Mesenchymal stem cell (in vitro differentiated cells and primary cell): ENCODE results near the gene HNRNPUL2.
A peak's percentile ranks its signal among the peaks of the same experiment; 100 is the strongest.

Source experiments
- DNase-seq: peaks from one replicate; pipeline ENCODE4 v3.0.0-alpha.2; 2013
- H2AFZ ChIP-seq: one replicate; pipeline ENCODE4 v1.6.1; 2013; ENCODE audit warnings: low read depth, mild to moderate bottlenecking, control low read depth, inconsistent platforms, low read length, moderate library complexity
- H2AK5ac ChIP-seq: 2 replicates; pipeline ENCODE4 v1.6.1; 2013; ENCODE audit warnings: low read length, moderate library complexity, mild to moderate bottlenecking, inconsistent platforms; ENCODE audit not compliant: severe bottlenecking
- H2BK120ac ChIP-seq: one replicate; pipeline ENCODE4 v1.6.1; 2013; ENCODE audit warnings: low read depth, mild to moderate bottlenecking, inconsistent platforms, low read length, moderate library complexity
- H2BK12ac ChIP-seq, 2 experiments: one replicate each; pipeline ENCODE4 v1.6.1; 2013; ENCODE audit warnings: inconsistent platforms in 2 of 2, low read length in 2 of 2, mild to moderate bottlenecking in 2 of 2, moderate library complexity in 2 of 2, control low read depth in 1 of 2
- H2BK15ac ChIP-seq: one replicate; pipeline ENCODE4 v1.6.1; 2013; ENCODE audit warnings: mild to moderate bottlenecking, low read depth, inconsistent platforms; ENCODE audit not compliant: poor library complexity, severe bottlenecking
- H2BK5ac ChIP-seq: 2 replicates; pipeline ENCODE4 v1.6.1; 2013; ENCODE audit warnings: low read depth, mild to moderate bottlenecking, low read length, control low read depth, inconsistent platforms; ENCODE audit not compliant: poor library complexity, severe bottlenecking
- H3K14ac ChIP-seq, 2 experiments: one replicate each; pipeline ENCODE4 v1.6.1; 2013; ENCODE audit warnings: inconsistent platforms in 2 of 2, low read length in 2 of 2, control low read depth in 1 of 2, mild to moderate bottlenecking in 1 of 2, moderate library complexity in 1 of 2
- H3K18ac ChIP-seq, 2 experiments: one replicate each; pipeline ENCODE4 v1.6.1; 2013; ENCODE audit warnings: inconsistent platforms in 2 of 2, low read length in 2 of 2, control low read depth in 1 of 2, low read depth in 1 of 2, mild to moderate bottlenecking in 1 of 2
- H3K23ac ChIP-seq, 2 experiments: one replicate each; pipeline ENCODE4 v1.6.1; 2013; ENCODE audit warnings: inconsistent platforms in 2 of 2, low read length in 2 of 2, mild to moderate bottlenecking in 2 of 2, moderate library complexity in 2 of 2, control low read depth in 1 of 2
- H3K27ac ChIP-seq: 2 replicates; pipeline ENCODE4 v1.5.1; 2013; ENCODE audit warnings: mild to moderate bottlenecking, moderate library complexity, low read length, control low read depth, inconsistent platforms; ENCODE audit not compliant: poor library complexity, severe bottlenecking
- H3K27me3 ChIP-seq, 2 experiments: 2 replicates each; pipeline versions ENCODE4 v1.6.1 to v1.7.0; 2013; ENCODE audit warnings: low read length in 2 of 2, mild to moderate bottlenecking in 2 of 2, moderate library complexity in 2 of 2, control low read depth in 1 of 2, inconsistent platforms in 1 of 2; ENCODE audit not compliant: control insufficient read depth in 1 of 2, insufficient read depth in 1 of 2
- H3K36me3 ChIP-seq, 2 experiments: 2 replicates each; pipeline versions ENCODE4 v1.6.1 to v1.7.0; 2013; ENCODE audit warnings: low read length in 2 of 2, control low read depth in 1 of 2, inconsistent platforms in 1 of 2, low read depth in 1 of 2, mild to moderate bottlenecking in 1 of 2; ENCODE audit not compliant: insufficient read depth in 2 of 2, control insufficient read depth in 1 of 2
- H3K4ac ChIP-seq, 2 experiments: one replicate each; pipeline ENCODE4 v1.6.1; 2013; ENCODE audit warnings: inconsistent platforms in 2 of 2, low read length in 2 of 2, mild to moderate bottlenecking in 2 of 2, moderate library complexity in 2 of 2, control low read depth in 1 of 2, low read depth in 1 of 2
- H3K4me1 ChIP-seq: 2 replicates; pipeline ENCODE4 v1.6.1; 2013; ENCODE audit warnings: low read depth, low read length, control low read depth; ENCODE audit not compliant: control insufficient read depth, insufficient read depth
- H3K4me2 ChIP-seq: 2 replicates; pipeline ENCODE4 v1.6.1; 2013; ENCODE audit warnings: low read length, mild to moderate bottlenecking, inconsistent platforms; ENCODE audit not compliant: poor library complexity, severe bottlenecking
- H3K4me3 ChIP-seq, 2 experiments: 2 replicates each; pipeline versions ENCODE4 v1.5.1 to v1.7.0; 2013; ENCODE audit warnings: low read length in 2 of 2, mild to moderate bottlenecking in 2 of 2, control low read depth in 1 of 2, low read depth in 1 of 2; ENCODE audit not compliant: insufficient read depth in 1 of 2
- H3K79me1 ChIP-seq: replicated peaks from 2 replicates; pipeline ENCODE4 v1.6.1; 2013; ENCODE audit warnings: mild to moderate bottlenecking, control low read depth, low read length, inconsistent platforms; ENCODE audit not compliant: poor library complexity, severe bottlenecking
- H3K9ac ChIP-seq: 2 replicates; pipeline ENCODE4 v1.7.0; 2013; ENCODE audit warnings: mild to moderate bottlenecking, low read length, moderate library complexity
- H3K9me3 ChIP-seq: 2 replicates; pipeline ENCODE4 v1.7.0; 2013; ENCODE audit warnings: mild to moderate bottlenecking, low read length; ENCODE audit not compliant: control insufficient read depth
- H4K8ac ChIP-seq: one replicate; pipeline ENCODE4 v1.6.1; 2013; ENCODE audit warnings: inconsistent platforms, mild to moderate bottlenecking, low read length, moderate library complexity
- H4K91ac ChIP-seq: one replicate; pipeline ENCODE4 v1.6.1; 2013; ENCODE audit warnings: mild to moderate bottlenecking, low read length, inconsistent platforms
- WGBS: methylation state at CpG from one replicate; pipeline ENCODE4 v1.1.7; 2013; ENCODE audit warnings: mixed read lengths; 5-methylcytosine and 5-hydroxymethylcytosine counted together

The HNRNPUL2 gene

DNA sequence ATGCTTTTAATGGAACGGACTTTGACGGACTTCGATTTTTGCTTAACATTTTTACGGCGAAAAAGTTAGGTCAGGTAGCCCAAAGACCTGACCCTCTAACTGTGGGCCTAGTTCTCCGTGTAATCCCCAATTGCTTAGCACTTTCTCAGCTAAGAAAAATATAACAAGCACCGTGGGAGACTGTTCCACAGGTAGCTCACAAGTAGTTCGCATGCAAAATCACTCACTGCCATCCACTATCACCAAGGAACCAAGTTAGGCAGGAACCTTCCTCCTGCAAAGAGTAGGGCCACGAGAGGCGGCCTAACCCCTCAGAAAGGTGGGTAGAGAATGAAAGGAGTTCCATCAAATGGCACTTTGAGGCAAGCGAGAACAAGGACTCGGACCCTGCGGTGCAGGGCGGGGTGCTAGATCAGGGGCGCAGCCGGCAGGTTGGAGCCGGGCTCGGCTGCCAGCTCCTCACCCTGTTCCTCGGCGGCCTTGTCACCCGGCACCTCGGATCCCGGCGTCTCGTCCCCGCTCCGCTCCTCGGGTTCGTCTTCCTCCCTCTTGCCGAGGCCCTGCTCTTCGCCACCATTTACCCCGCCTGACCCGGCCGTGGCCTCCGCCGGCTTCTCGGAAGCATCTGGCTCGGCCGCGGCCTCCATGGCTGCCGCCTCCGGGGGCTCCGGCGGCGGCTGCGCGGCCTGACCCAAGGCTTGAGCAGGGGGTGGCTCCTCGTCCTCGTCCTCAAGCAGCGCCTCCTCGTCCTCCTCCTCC lies 922 bp downstream of the HNRNPUL2 start:
- Histone ChIP-seq H2BK120ac (peak overlapping the region; percentile 27), H2BK5ac (peak overlapping the region; percentile 92), H2AFZ (peak overlapping the region; percentile 71), H3K9me3 (no peaks in the 10 kb centered on the region), H3K27ac (peak overlapping the region; percentile 60), H3K9ac (peak overlapping the region; percentile 98), H3K27me3 (no peaks in the 10 kb centered on the region), H2AK5ac (peak overlapping the region; percentile 22), H3K4me3 (peak overlapping the region; percentile 97 to 100), H4K91ac (peak overlapping the region; percentile 94), H3K36me3 (peaks cover 14 to 34% of the 10 kb centered on the region in 2 experiments), H3K18ac (peak overlapping the region; percentile 97 to 100), H3K4me1 (peaks cover 9% of the 10 kb centered on the region), H3K14ac (peak overlapping the region; percentile 89 to 94), H3K23ac (peak overlapping the region; percentile 98 to 99), H3K4me2 (peak overlapping the region; percentile 87), H2BK12ac (peak overlapping the region in 1 of 2 experiments; percentile 78), H3K4ac (peak overlapping the region; percentile 88 to 99), H3K79me1 (peaks cover 5% of the 10 kb centered on the region), H4K8ac (peak overlapping the region; percentile 86), H2BK15ac (peak overlapping the region; percentile 64)
- DNase-seq: no peak
- WGBS: under 1% methylated on average over 51 of the region's 51 CpGs

DNA sequence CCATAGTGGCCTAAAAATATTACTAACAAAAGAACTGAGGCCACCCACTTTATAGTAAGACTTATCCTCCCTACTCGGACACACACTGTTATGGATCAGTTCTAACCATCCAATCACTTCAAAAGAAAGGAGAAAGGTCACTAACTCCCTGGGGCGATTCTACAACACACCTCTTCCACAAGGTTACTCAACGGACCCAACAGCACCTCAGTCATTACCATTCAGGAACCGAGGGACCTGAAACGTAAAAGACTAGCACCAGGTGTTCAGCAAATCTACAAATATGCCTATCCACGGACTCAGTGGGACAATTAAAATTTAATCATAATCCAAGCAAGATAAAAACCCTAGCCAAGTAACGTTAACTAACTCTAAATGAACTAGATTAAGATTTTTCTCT lies 1.6 kb downstream of the HNRNPUL2 start:
- Histone ChIP-seq H3K4ac (no peak overlapping the region), H3K4me3 (peak overlapping the region in 1 of 2 experiments; percentile 100), H4K91ac (no peak overlapping the region), H3K18ac (no peak overlapping the region), H2BK5ac (no peak overlapping the region), H3K27ac (peak overlapping the region; percentile 23), H2AFZ (no peak overlapping the region), H2BK120ac (no peak overlapping the region), H3K9me3 (no peaks in the 10 kb centered on the region), H2BK12ac (no peak overlapping the region), H4K8ac (no peak overlapping the region), H3K36me3 (peaks cover 12 to 36% of the 10 kb centered on the region in 2 experiments), H2AK5ac (no peak overlapping the region), H3K27me3 (no peaks in the 10 kb centered on the region), H2BK15ac (no peak overlapping the region), H3K14ac (no peak overlapping the region), H3K4me2 (peak overlapping the region; percentile 87), H3K23ac (no peak overlapping the region), H3K79me1 (peaks cover 4% of the 10 kb centered on the region), H3K4me1 (peaks cover 9% of the 10 kb centered on the region), H3K9ac (peak overlapping the region; percentile 98)
- no peak for DNase-seq
- WGBS: under 1% methylated on average over 7 of the region's 7 CpGs

DNA sequence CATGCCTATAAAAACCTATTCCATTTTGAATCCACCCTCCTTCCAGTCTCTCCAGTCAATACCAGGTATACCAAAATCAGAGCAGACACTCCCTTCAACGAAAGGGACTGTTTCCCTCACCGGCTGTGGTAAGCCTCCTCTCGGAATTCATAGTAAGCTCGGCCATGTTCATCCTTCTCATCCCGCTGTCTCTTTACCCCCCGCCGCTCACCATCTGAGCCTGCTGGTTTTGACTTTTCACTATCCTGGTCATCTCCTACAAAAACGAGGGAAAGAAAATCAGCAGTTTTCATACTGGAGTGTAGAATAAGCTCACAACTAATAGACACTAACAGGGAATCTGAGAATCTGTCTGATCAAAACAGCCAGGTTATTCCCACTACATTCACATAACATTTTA lies 3.1 kb downstream of the HNRNPUL2 start:
- Histone ChIP-seq H3K36me3 (peaks cover 23 to 51% of the 10 kb centered on the region in 2 experiments), H3K9ac (peak overlapping the region; percentile 98), H2AK5ac (no peak overlapping the region), H2BK5ac (no peak overlapping the region), H3K4ac (no peak overlapping the region), H3K4me2 (peak overlapping the region; percentile 50), H3K9me3 (no peaks in the 10 kb centered on the region), H3K27me3 (no peaks in the 10 kb centered on the region), H2BK15ac (no peak overlapping the region), H4K8ac (no peak overlapping the region), H4K91ac (no peak overlapping the region), H3K23ac (no peak overlapping the region), H3K18ac (no peak overlapping the region), H2BK12ac (no peak overlapping the region), H3K79me1 (peaks cover 4% of the 10 kb centered on the region), H2BK120ac (no peak overlapping the region), H3K27ac (no peak overlapping the region), H3K4me1 (peaks cover 4% of the 10 kb centered on the region), H3K14ac (peak overlapping the region in 1 of 2 experiments; percentile 15), H2AFZ (no peak overlapping the region), H3K4me3 (peak overlapping the region in 1 of 2 experiments; percentile 100)
- DNase-seq: no peak
- 87% methylated on average over 8 of the region's 8 CpGs for WGBS

DNA sequence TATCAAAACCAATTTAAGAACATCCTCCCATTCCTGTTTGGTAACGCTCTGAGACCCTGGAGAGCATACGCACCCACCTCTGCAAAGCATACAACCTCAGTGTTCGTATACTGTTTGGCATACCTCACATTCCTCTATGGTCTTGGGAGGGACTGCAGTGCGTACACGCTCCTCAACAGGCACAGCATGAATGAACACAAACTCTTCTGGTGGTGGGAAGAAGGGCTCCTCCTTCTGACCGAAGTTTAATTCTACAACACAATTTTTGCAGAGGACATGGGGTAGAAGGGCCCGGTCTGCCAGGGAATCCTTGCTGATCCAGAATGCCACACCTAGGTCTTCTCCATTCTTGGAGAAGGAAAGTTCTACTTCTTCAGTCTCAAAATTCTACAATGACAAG lies 5.3 kb downstream of the HNRNPUL2 start:
- peak overlapping the region; percentile 61 for H4K8ac ChIP-seq
- no peak overlapping the region for H3K4ac ChIP-seq
- H3K4me2 ChIP-seq: no peak overlapping the region
- no peak overlapping the region for H2AFZ ChIP-seq
- H3K9ac ChIP-seq: peak overlapping the region; percentile 35
- peaks cover 4% of the 10 kb centered on the region for H3K4me1 ChIP-seq
- no peak overlapping the region for H2BK120ac ChIP-seq
- H3K4me3 ChIP-seq: no peak overlapping the region
- H4K91ac ChIP-seq: no peak overlapping the region
- 70% methylated on average over 7 of the region's 7 CpGs for WGBS
- DNase-seq: peak; percentile 67
- H3K14ac ChIP-seq: no peak overlapping the region
- H2BK15ac ChIP-seq: no peak overlapping the region
- H3K9me3 ChIP-seq: no peaks in the 10 kb centered on the region
- H2AK5ac ChIP-seq: no peak overlapping the region
- no peak overlapping the region for H3K18ac ChIP-seq
- H3K79me1 ChIP-seq: peaks cover 7% of the 10 kb centered on the region
- H3K36me3 ChIP-seq: peaks cover 37 to 72% of the 10 kb centered on the region in 2 experiments
- no peak overlapping the region for H2BK12ac ChIP-seq
- H2BK5ac ChIP-seq: no peak overlapping the region
- H3K27ac ChIP-seq: peak overlapping the region; percentile 30
- no peaks in the 10 kb centered on the region for H3K27me3 ChIP-seq
- H3K23ac ChIP-seq: no peak overlapping the region
